A673 (cell line): Measurements from ENCODE around the gene TSPAN14. TPM values are rescaled to one million over a fixed set of nuclear protein-coding genes. Genes with fewer than 3 reads are reported as not detected.

ENCODE experiments used
- BruUV-seq: library from RNA; stranded (reverse); fragments of 400-500 nt; replicated peaks from 2 replicates; lab custom pipeline; 2021; lab: Mats Ljungman, UMichigan
- CTCF ChIA-PET: fragments of 300-600 bp; sonication (Branson Sonifier 250); formaldehyde crosslinking; loops from one replicate; lab custom pipeline; 2022; ENCODE audit warnings: antibody characterized with exemption; lab: Charles Lee
- POLR2A ChIA-PET: fragments of 300-600 bp; sonication (Branson Sonifier 250); formaldehyde crosslinking; loops from one replicate; lab custom pipeline; 2022; ENCODE audit warnings: antibody characterized with exemption; ENCODE audit not compliant: low non-redundant PET; lab: Charles Lee
- DNase-seq: peaks from one replicate; pipeline ENCODE4 v3.0.0-alpha.2; 2015; ENCODE audit warnings: low spot score
- H3K27ac ChIP-seq: fragments of 200-600 bp; sonication (generic); 2 replicates; pipeline ENCODE4 v1.5.1; 2016; ENCODE audit warnings: mixed run types, low read depth, mild to moderate bottlenecking, mixed read lengths, antibody characterized with exemption, low read length; ENCODE audit not compliant: poor library complexity, severe bottlenecking
- H3K27me3 ChIP-seq: fragments of 200-600 bp; sonication (generic); replicated peaks from 2 replicates; pipeline ENCODE4 v1.6.1; 2017; ENCODE audit warnings: mixed run types, low read depth, mild to moderate bottlenecking, mixed read lengths, antibody characterized with exemption, low read length; ENCODE audit not compliant: insufficient read depth, poor library complexity
- H3K36me3 ChIP-seq: fragments of 200-600 bp; sonication (generic); 2 replicates; pipeline ENCODE4 v1.6.1; 2016; ENCODE audit warnings: mixed run types, mild to moderate bottlenecking, mixed read lengths, antibody characterized with exemption, low read length; ENCODE audit not compliant: insufficient read depth, poor library complexity, severe bottlenecking
- H3K4me1 ChIP-seq: fragments of 200-600 bp; sonication (generic); 2 replicates; pipeline ENCODE4 v1.6.1; 2017; ENCODE audit warnings: mixed run types, mild to moderate bottlenecking, mixed read lengths, antibody characterized with exemption, low read length; ENCODE audit not compliant: insufficient read depth, poor library complexity, severe bottlenecking
- H3K4me3 ChIP-seq: fragments of 200-600 bp; sonication (generic); 2 replicates; pipeline ENCODE4 v1.5.1; 2016; ENCODE audit warnings: low read depth, mixed run types, mild to moderate bottlenecking, mixed read lengths, low read length; ENCODE audit not compliant: poor library complexity, severe bottlenecking
- H3K9me3 ChIP-seq: fragments of 200-600 bp; sonication (generic); 2 replicates; pipeline ENCODE4 v1.6.1; 2016; ENCODE audit warnings: mixed run types, low read depth, mild to moderate bottlenecking, mixed read lengths, antibody characterized with exemption, low read length; ENCODE audit not compliant: poor library complexity, severe bottlenecking
- EZH2 ChIP-seq: fragments of 200-600 bp; sonication (generic); IDR thresholded peaks from 2 replicates; pipeline ENCODE4 v1.6.1; 2017; ENCODE audit warnings: borderline replicate concordance, low read depth, mild to moderate bottlenecking, mixed read lengths, antibody characterized with exemption, low read length; ENCODE audit not compliant: poor library complexity, severe bottlenecking
- intact Hi-C: fragments of 100-400 bp; cut with micrococcal nuclease; formaldehyde crosslinking; loops from one replicate; pipeline ENCODE4 v1.10.0; 2022; ENCODE audit not compliant: unreplicated experiment
- total RNA-seq: library from RNA; stranded (reverse); gene quantifications from 2 replicates; pipeline ENCODE4 v1.2.3, GENCODE V29; 2021
- TF ChIP-seq, protein P1 (sequence below): fragments of 300-800, 200-600 bp; sonication (generic); conservative IDR thresholded peaks from 2 replicates; pipeline ENCODE4 v1.5.1; 2017; ENCODE audit warnings: low read depth, mild to moderate bottlenecking, antibody characterized with exemption, low read length, moderate library complexity, mixed read lengths

The TSPAN14 gene
- total RNA-seq, 1 experiment from 2014 or later, result 50.4 TPM

DNA sequence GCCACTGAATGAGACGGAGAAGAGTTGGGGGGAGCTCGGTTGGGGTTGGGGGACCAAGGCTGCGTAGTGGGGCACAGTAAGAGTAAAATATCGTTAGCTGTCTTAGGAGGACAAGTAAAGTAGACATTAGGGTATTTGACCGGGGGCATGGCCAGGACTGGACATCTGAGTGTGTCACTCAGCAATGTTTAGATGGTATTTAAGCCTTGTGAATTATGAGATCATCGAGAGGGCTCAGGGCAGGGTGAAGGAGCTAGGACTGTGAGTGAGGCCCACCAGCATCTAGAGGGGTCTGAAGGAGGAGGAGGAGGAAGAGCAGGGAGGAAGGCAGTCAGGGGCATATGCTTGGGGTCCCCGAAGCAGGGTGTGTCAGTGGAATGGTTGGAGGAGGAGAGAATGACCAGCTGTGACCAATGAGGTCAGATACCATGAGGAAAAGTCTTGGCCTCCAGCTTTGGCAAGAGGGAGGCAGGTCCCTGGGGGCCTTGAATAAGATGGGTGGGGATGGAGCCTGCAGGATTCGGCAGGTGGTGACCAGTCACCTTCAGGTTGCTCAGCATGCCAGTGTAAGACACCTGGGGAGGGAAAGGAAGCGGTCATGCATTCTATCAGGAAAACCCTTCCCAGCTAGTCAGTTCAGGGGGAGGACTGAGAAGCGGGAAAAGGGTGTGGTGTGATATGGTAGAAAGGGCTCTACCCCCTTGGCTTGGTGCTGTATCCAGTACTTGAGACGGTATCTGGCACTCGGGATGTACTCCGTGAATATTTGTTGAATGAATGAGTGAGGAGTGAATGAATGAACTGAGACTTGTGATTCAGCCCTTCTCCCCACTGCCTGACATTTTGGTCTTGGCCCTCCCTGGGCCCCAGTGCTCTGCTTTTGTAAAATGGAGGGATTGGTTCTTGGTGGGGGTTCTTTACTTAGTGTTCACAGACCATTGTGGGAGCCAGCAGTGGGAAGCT is 48.8 kb downstream of the TSPAN14 start:
- Histone ChIP-seq H3K27me3 (no peaks in the 10 kb centered on the region), H3K4me3 (no peak overlapping the region), H3K36me3 (no peaks in the 10 kb centered on the region), H3K9me3 (no peaks in the 10 kb centered on the region), H3K4me1 (peaks cover 10% of the 10 kb centered on the region), H3K27ac (no peak overlapping the region)
- TF ChIP-seq EZH2, result no peak
- TF ChIP-seq, protein P1, sequence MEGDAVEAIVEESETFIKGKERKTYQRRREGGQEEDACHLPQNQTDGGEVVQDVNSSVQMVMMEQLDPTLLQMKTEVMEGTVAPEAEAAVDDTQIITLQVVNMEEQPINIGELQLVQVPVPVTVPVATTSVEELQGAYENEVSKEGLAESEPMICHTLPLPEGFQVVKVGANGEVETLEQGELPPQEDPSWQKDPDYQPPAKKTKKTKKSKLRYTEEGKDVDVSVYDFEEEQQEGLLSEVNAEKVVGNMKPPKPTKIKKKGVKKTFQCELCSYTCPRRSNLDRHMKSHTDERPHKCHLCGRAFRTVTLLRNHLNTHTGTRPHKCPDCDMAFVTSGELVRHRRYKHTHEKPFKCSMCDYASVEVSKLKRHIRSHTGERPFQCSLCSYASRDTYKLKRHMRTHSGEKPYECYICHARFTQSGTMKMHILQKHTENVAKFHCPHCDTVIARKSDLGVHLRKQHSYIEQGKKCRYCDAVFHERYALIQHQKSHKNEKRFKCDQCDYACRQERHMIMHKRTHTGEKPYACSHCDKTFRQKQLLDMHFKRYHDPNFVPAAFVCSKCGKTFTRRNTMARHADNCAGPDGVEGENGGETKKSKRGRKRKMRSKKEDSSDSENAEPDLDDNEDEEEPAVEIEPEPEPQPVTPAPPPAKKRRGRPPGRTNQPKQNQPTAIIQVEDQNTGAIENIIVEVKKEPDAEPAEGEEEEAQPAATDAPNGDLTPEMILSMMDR, result no peak
- ChIA-PET POLR2A (no interaction called here), CTCF (interaction anchor here (3.7 kb wide), 1 partner anchor 57 kb away, joined by 58 read pairs; no protein-coding TSS in a partner anchor)
- BruUV-seq, result no TSS peak
- no peak for DNase-seq
- intact Hi-C loops, result no loop called here

DNA sequence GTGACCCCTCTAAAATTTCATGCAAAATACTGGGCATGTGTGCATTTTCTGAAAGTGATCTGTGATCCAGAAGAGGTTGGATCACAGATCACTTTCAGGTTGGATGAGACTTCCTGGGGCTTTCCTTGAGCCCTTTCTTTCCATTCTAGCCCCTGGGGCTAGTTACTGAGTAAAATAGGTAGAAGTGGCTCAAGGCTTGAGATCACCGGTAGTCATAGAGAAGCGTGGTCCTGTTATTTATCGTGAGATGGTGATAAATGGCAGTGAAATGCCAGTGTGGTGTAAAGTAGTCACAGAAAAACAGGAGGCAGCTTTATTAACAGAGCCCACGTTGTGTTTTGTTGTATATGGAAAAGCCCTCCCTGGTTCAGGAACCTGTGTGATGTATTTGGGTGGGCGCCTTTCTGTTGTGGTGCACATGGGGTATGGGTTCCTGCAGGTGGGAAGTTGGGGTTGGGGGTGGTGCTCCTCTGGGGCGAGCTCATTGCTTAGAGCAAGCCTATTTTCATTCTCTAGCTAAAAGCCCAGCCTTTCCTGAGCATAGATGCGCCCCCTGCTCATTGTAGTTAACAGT is 49.6 kb downstream of the TSPAN14 start:
- intact Hi-C loops, result no loop called here

DNA sequence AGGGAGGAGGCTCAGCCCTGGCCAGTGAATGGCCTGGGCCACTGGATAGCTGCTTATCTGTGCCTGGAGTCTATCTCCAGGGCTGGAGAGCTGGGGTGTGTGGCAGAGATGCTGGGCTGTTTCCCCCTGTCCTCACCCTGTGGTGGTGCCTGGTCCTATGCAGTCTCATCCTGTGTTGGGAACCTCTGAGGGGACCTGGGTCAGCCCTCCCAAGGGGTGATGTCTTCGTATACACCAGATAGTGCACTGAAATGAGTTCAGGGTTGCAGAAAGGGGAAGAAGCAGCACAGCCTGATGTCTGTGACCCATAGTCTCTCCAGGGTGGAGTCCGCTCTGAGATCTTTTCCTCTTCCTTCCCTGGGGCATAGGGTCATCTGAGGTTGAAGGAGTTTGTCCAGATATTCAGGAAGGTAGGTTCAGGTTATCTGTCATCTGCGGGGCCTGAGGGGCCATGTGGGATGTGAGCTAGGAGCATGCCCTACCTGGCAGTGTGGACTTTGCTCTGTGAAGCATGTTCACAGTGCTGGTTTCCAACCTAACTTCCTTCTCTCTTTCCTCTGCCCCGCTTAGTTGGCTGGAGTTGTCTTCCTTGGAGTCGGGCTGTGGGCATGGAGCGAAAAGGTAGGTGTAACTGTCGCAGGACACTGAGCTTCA is 50.2 kb downstream of the TSPAN14 start:
- Histone ChIP-seq H3K4me3 (no peak overlapping the region), H3K4me1 (no peaks in the 10 kb centered on the region), H3K36me3 (no peaks in the 10 kb centered on the region), H3K27me3 (no peaks in the 10 kb centered on the region), H3K27ac (no peak overlapping the region), H3K9me3 (no peaks in the 10 kb centered on the region)
- BruUV-seq, result no TSS peak
- intact Hi-C loops, result no loop called here
- no peak for DNase-seq
- TF ChIP-seq, protein P1, result no peak
- no peak for TF ChIP-seq EZH2
- POLR2A ChIA-PET, result no interaction called here
- CTCF ChIA-PET, result interaction anchor here (3.7 kb wide), 1 partner anchor 58 kb away, joined by 58 read pairs; no protein-coding TSS in a partner anchor

More for the DNA sequence above, 49.6 kb downstream of the TSPAN14 start:
- peaks cover 2% of the 10 kb centered on the region for H3K4me1 ChIP-seq
- H3K36me3 ChIP-seq, result no peaks in the 10 kb centered on the region
- no TSS peak for BruUV-seq
- ChIA-PET POLR2A (no interaction called here), CTCF (interaction anchor here (3.7 kb wide), 1 partner anchor 57 kb away, joined by 58 read pairs; no protein-coding TSS in a partner anchor)
- TF ChIP-seq, protein P1, result no peak
- TF ChIP-seq EZH2, result no peak
- DNase-seq, result no peak
- H3K9me3 ChIP-seq, result no peaks in the 10 kb centered on the region
- no peak overlapping the region for H3K4me3 ChIP-seq
- H3K27ac ChIP-seq, result no peak overlapping the region
- H3K27me3 ChIP-seq, result no peaks in the 10 kb centered on the region
